Trophoblast cell (in vitro differentiated cells and primary cell): ENCODE data around the gene CSF2RB.

Source experiments
- DNase-seq, 2 donors: peaks; one replicate each; pipeline ENCODE4 v3.0.0-alpha.2; 2016
- H2AFZ ChIP-seq: 2 replicates; pipeline ENCODE4 v1.6.1; 2013; ENCODE audit warnings: low read length, moderate library complexity, mild to moderate bottlenecking; ENCODE audit not compliant: insufficient read depth, poor library complexity
- H2AK5ac ChIP-seq: 2 replicates; pipeline ENCODE4 v1.6.1; 2013; ENCODE audit warnings: mild to moderate bottlenecking, low read length
- H2BK120ac ChIP-seq: 2 replicates; pipeline ENCODE4 v1.6.1; 2013; ENCODE audit warnings: low read length, mild to moderate bottlenecking, moderate library complexity; ENCODE audit not compliant: insufficient read depth, poor library complexity
- H2BK12ac ChIP-seq: 2 replicates; pipeline ENCODE4 v1.6.1; 2013; ENCODE audit warnings: mild to moderate bottlenecking, low read length, moderate library complexity
- H2BK5ac ChIP-seq: 2 replicates; pipeline ENCODE4 v1.6.1; 2013; ENCODE audit warnings: low read length, low read depth, moderate library complexity, mild to moderate bottlenecking; ENCODE audit not compliant: poor library complexity
- H3K14ac ChIP-seq: 2 replicates; pipeline ENCODE4 v1.6.1; 2013; ENCODE audit warnings: mild to moderate bottlenecking, low read length
- H3K18ac ChIP-seq: 2 replicates; pipeline ENCODE4 v1.6.1; 2013; ENCODE audit warnings: mild to moderate bottlenecking, low read length
- H3K23ac ChIP-seq: 2 replicates; pipeline ENCODE4 v1.6.1; 2013; ENCODE audit warnings: low read length
- H3K27ac ChIP-seq: 2 replicates; pipeline ENCODE4 v1.5.1; 2013; ENCODE audit warnings: low read depth, mild to moderate bottlenecking, inconsistent platforms, low read length, moderate library complexity
- H3K27me3 ChIP-seq: 2 replicates; pipeline ENCODE4 v1.6.1; 2013; ENCODE audit warnings: inconsistent platforms, mild to moderate bottlenecking, low read length, moderate library complexity; ENCODE audit not compliant: insufficient read depth
- H3K36me3 ChIP-seq, 2 experiments: 1 replicate in 1 of 2; 2 replicates in 1 of 2; pipeline ENCODE4 v1.6.1; 2013; ENCODE audit warnings: low read length in 2 of 2, mild to moderate bottlenecking in 2 of 2, moderate library complexity in 1 of 2; ENCODE audit not compliant: insufficient read depth in 2 of 2, control insufficient read depth in 1 of 2
- H3K4ac ChIP-seq: 2 replicates; pipeline ENCODE4 v1.6.1; 2013; ENCODE audit warnings: low read depth, mild to moderate bottlenecking, low read length, moderate library complexity
- H3K4me1 ChIP-seq, 2 experiments: 1 replicate in 1 of 2; 2 replicates in 1 of 2; pipeline ENCODE4 v1.6.1; 2013; ENCODE audit warnings: low read length in 2 of 2, mild to moderate bottlenecking in 2 of 2, moderate library complexity in 1 of 2; ENCODE audit not compliant: insufficient read depth in 2 of 2, control insufficient read depth in 1 of 2
- H3K4me2 ChIP-seq: 2 replicates; pipeline ENCODE4 v1.6.1; 2013; ENCODE audit warnings: inconsistent platforms, mild to moderate bottlenecking, low read length, moderate library complexity
- H3K4me3 ChIP-seq: 2 replicates; pipeline ENCODE4 v1.5.1; 2013; ENCODE audit warnings: mild to moderate bottlenecking, low read depth, low read length, inconsistent platforms
- H3K79me1 ChIP-seq: one replicate; pipeline ENCODE4 v1.6.1; 2013; ENCODE audit warnings: low read length
- H3K79me2 ChIP-seq: 2 replicates; pipeline ENCODE4 v1.6.1; 2013; ENCODE audit warnings: low read length, mild to moderate bottlenecking; ENCODE audit not compliant: control insufficient read depth, insufficient read depth, poor library complexity
- H3K9ac ChIP-seq: 2 replicates; pipeline ENCODE4 v1.6.1; 2013; ENCODE audit warnings: mild to moderate bottlenecking, low read length
- H3K9me3 ChIP-seq: 2 replicates; pipeline ENCODE4 v1.6.1; 2013; ENCODE audit warnings: low read depth, mild to moderate bottlenecking, control low read depth, inconsistent platforms, low read length; ENCODE audit not compliant: insufficient read depth
- H4K12ac ChIP-seq: 2 replicates; pipeline ENCODE4 v1.6.1; 2013; ENCODE audit warnings: low read depth, mild to moderate bottlenecking, low read length, moderate library complexity
- H4K8ac ChIP-seq: 2 replicates; pipeline ENCODE4 v1.6.1; 2013; ENCODE audit warnings: low read depth, mild to moderate bottlenecking, low read length, moderate library complexity
- H4K91ac ChIP-seq: one replicate; pipeline ENCODE4 v1.6.1; 2013; ENCODE audit warnings: low read depth, mild to moderate bottlenecking, low read length, moderate library complexity
- WGBS: extraction: QIAGEN DNeasy Blood & Tissue Kit; methylation state at CpG from one replicate; pipeline ENCODE4 v1.1.7; 2013; ENCODE audit warnings: missing lambda C conversion rate; ENCODE audit not compliant: insufficient read length, insufficient coverage; ENCODE audit errors: extremely low coverage; 5-methylcytosine and 5-hydroxymethylcytosine counted together

CSF2RB gene

GRCh38 chr22:36872084-36872483 lies 41.3 kb upstream of the CSF2RB start:
- Histone ChIP-seq H3K23ac (no peak overlapping the region), H3K18ac (peak overlapping the region; percentile 7), H3K79me1 (peaks cover 23% of the 10 kb centered on the region), H3K27ac (peak overlapping the region; percentile 16), H2BK12ac (no peak overlapping the region), H3K4me3 (no peak overlapping the region), H4K91ac (peak overlapping the region; percentile 3), H4K12ac (no peak overlapping the region), H2BK5ac (no peak overlapping the region), H2AFZ (no peak overlapping the region), H3K79me2 (no peaks in the 10 kb centered on the region), H3K4ac (no peak overlapping the region), H3K9me3 (no peaks in the 10 kb centered on the region), H3K4me2 (no peak overlapping the region), H4K8ac (no peak overlapping the region), H3K4me1 (peaks cover 12 to 24% of the 10 kb centered on the region in 2 experiments), H2AK5ac (no peak overlapping the region), H3K36me3 (no peaks in the 10 kb centered on the region), H3K14ac (no peak overlapping the region), H3K27me3 (no peaks in the 10 kb centered on the region), H2BK120ac (peak overlapping the region; percentile 8), H3K9ac (no peak overlapping the region)
- peak; percentile 59 to 80 for DNase-seq
- WGBS = no CpG with 5 or more reads among the region's 3 CpGs

DNA sequence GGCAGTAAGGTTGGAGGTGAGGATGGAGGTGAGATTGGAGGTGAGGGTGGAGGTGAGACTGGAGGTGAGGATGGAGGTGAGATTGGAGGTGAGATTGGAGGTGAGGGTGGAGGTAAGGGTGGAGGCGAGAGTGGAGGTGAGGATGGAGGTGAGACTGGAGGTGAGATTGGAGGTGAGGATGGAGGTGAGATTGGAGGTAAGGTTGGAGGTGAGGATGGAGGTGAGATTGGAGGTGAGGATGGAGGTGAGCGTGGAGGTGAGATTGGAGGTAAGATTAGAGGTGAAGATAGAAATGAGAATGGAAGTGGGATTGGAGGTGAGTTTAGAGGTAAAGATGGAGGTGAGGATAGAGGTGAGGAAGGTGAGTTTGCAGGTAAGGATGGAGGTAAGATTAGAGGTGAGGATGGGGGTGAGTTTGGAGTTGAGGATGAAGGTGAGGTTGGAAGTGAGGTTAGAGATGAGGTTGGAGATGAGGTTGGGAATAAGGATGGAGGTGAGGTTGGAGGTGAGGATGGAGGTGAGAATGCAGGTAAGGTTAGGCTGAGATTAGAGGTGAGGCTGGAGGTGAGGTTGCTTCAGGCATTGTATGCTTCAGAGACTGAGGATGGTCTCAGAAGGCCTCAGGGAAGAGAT lies 40.4 kb upstream of the CSF2RB start:
- peaks cover 12 to 24% of the 10 kb centered on the region in 2 experiments for H3K4me1 ChIP-seq
- no peak overlapping the region for H3K4me2 ChIP-seq
- peak overlapping the region; percentile 80 for H3K27ac ChIP-seq
- H4K12ac ChIP-seq = no peak overlapping the region
- no peak overlapping the region for H2BK12ac ChIP-seq
- H2AFZ ChIP-seq = no peak overlapping the region
- H3K9ac ChIP-seq = no peak overlapping the region
- H4K8ac ChIP-seq = peak overlapping the region; percentile 15
- no peaks in the 10 kb centered on the region for H3K27me3 ChIP-seq
- H2AK5ac ChIP-seq = no peak overlapping the region
- no peak overlapping the region for H3K18ac ChIP-seq
- H4K91ac ChIP-seq = peak overlapping the region; percentile 38
- WGBS = 100% methylated on average over 2 of the region's 2 CpGs
- no peaks in the 10 kb centered on the region for H3K36me3 ChIP-seq
- H3K23ac ChIP-seq = no peak overlapping the region
- peak overlapping the region; percentile 27 for H2BK120ac ChIP-seq
- no peaks in the 10 kb centered on the region for H3K9me3 ChIP-seq
- H3K14ac ChIP-seq = no peak overlapping the region
- H3K79me1 ChIP-seq = peaks cover 23% of the 10 kb centered on the region
- no peak for DNase-seq
- H3K79me2 ChIP-seq = no peaks in the 10 kb centered on the region
- no peak overlapping the region for H3K4ac ChIP-seq
- no peak overlapping the region for H2BK5ac ChIP-seq
- peak overlapping the region; percentile 4 for H3K4me3 ChIP-seq

GRCh38 chr22:36873614-36874308 lies 39.7 kb upstream of the CSF2RB start:
- Histone ChIP-seq H3K36me3 (no peaks in the 10 kb centered on the region), H3K23ac (no peak overlapping the region), H3K27me3 (no peaks in the 10 kb centered on the region), H3K9me3 (no peaks in the 10 kb centered on the region), H4K12ac (no peak overlapping the region), H3K9ac (no peak overlapping the region), H2AK5ac (no peak overlapping the region), H3K4me1 (peaks cover 12 to 24% of the 10 kb centered on the region in 2 experiments), H3K4me3 (no peak overlapping the region), H4K8ac (peak overlapping the region; percentile 15), H2BK12ac (peak overlapping the region; percentile 38), H3K4ac (peak overlapping the region; percentile 34), H2BK5ac (peak overlapping the region; percentile 88), H3K79me1 (peaks cover 23% of the 10 kb centered on the region), H3K79me2 (no peaks in the 10 kb centered on the region), H4K91ac (peak overlapping the region; percentile 92), H3K4me2 (peak overlapping the region; percentile 11), H2BK120ac (peak overlapping the region; percentile 90), H3K14ac (peak overlapping the region; percentile 47), H3K27ac (peak overlapping the region; percentile 80), H2AFZ (peak overlapping the region; percentile 15), H3K18ac (no peak overlapping the region)
- WGBS = no CpG with 5 or more reads among the region's 6 CpGs
- DNase-seq = peak; percentile 98 to 99

DNA sequence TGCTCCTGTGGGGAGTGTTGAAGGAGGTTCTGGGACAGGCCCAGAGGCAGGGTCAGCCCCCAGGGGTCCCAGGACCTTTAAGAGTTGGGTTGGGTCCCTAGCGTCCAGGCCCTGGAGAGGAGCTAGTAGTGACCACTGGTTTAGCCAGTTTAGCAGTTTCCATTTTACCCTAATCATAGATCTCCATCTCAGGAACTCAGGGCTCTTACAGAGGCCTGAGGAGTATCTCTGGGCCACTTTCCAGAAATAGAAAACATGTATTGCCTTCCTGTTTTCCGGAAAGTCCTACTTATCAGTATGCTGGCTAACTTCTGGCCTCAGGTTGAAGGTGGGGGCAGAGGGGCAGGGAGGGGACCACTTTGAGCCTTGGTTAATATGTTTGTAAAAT lies 39.1 kb upstream of the CSF2RB start:
- Histone ChIP-seq H3K14ac (no peak overlapping the region), H4K12ac (no peak overlapping the region), H2BK12ac (no peak overlapping the region), H3K4me3 (no peak overlapping the region), H3K4me1 (peaks cover 12 to 24% of the 10 kb centered on the region in 2 experiments), H3K9ac (no peak overlapping the region), H3K79me1 (peaks cover 23% of the 10 kb centered on the region), H3K27me3 (no peaks in the 10 kb centered on the region), H3K9me3 (no peaks in the 10 kb centered on the region), H2AK5ac (no peak overlapping the region), H3K36me3 (no peaks in the 10 kb centered on the region), H2BK120ac (peak overlapping the region; percentile 90), H3K79me2 (no peaks in the 10 kb centered on the region), H3K27ac (peak overlapping the region; percentile 80), H3K23ac (no peak overlapping the region), H2AFZ (peak overlapping the region; percentile 15), H2BK5ac (peak overlapping the region; percentile 88), H4K8ac (peak overlapping the region; percentile 43), H3K18ac (no peak overlapping the region), H3K4ac (no peak overlapping the region), H4K91ac (peak overlapping the region; percentile 92), H3K4me2 (peak overlapping the region; percentile 11)
- peak; percentile 68 to 91 for DNase-seq
- WGBS = no CpG with 5 or more reads among the region's 2 CpGs
